HepG2 (cell line): ENCODE measurements around the gene PCBP1. TPM values are rescaled to one million over a fixed set of nuclear protein-coding genes. Genes with fewer than 3 reads are reported as not detected.

Experiments
- ARID3A ChIP-seq: IDR thresholded peaks from 2 replicates; pipeline ENCODE4 v1.6.1; 2012; ENCODE audit warnings: low read depth, low read length, improper control_type of control experiment
- CEBPB ChIP-seq: IDR thresholded peaks from 2 replicates; pipeline ENCODE4 v1.6.1; 2011; ENCODE audit warnings: low read depth, low read length, improper control_type of control experiment, borderline replicate concordance
- CTCF ChIP-seq: sonication (generic); formaldehyde crosslinking; IDR thresholded peaks from 2 replicates; pipeline ENCODE4 v1.5.0; 2020; ENCODE audit warnings: mild to moderate bottlenecking, missing genetic modification reagents, moderate library complexity
- DZIP1 ChIP-seq: sonication (generic); formaldehyde crosslinking; IDR thresholded peaks from 2 replicates; pipeline ENCODE4 v1.5.0; 2020; ENCODE audit warnings: mild to moderate bottlenecking, missing genetic modification reagents
- HOXA7 ChIP-seq: sonication (generic); formaldehyde crosslinking; IDR thresholded peaks from 2 replicates; pipeline ENCODE4 v1.8.1; 2022; ENCODE audit warnings: mild to moderate bottlenecking, missing genetic modification reagents, moderate library complexity
- POGK ChIP-seq: sonication (generic); formaldehyde crosslinking; conservative IDR thresholded peaks from 2 replicates; pipeline ENCODE4 v1.8.0; 2022; ENCODE audit warnings: mild to moderate bottlenecking, moderate library complexity, missing genetic modification reagents
- RAD21 ChIP-seq: fragments of 450-650 bp; formaldehyde crosslinking; IDR thresholded peaks from 2 replicates; pipeline ENCODE4 v1.5.0; 2020; ENCODE audit warnings: mild to moderate bottlenecking
- TAF15 ChIP-seq: fragments of 200-400 bp; formaldehyde crosslinking; IDR thresholded peaks from one replicate; pipeline ENCODE4 v1.6.1; 2018; ENCODE audit warnings: mild to moderate bottlenecking, low read depth, low read length; ENCODE audit not compliant: poor library complexity, severe bottlenecking
- THRA ChIP-seq: sonication (generic); formaldehyde crosslinking; IDR thresholded peaks from 2 replicates; pipeline ENCODE4 v1.4.0; 2020; ENCODE audit warnings: missing genetic modification reagents, borderline replicate concordance
- YEATS2 ChIP-seq: sonication (generic); formaldehyde crosslinking; IDR thresholded peaks from 2 replicates; pipeline ENCODE4 v1.4.0; 2020; ENCODE audit warnings: missing genetic modification reagents, borderline replicate concordance
- ZFYVE20 ChIP-seq: sonication (generic); formaldehyde crosslinking; IDR thresholded peaks from 2 replicates; pipeline ENCODE4 v1.8.0; 2023; ENCODE audit warnings: low read depth, mild to moderate bottlenecking, moderate library complexity, missing genetic modification reagents, borderline replicate concordance
- ZMAT5 ChIP-seq: sonication (generic); formaldehyde crosslinking; IDR thresholded peaks from 2 replicates; pipeline ENCODE4 v1.5.0; 2020; ENCODE audit warnings: mild to moderate bottlenecking, low read depth, missing genetic modification reagents, borderline replicate concordance
- ZNF33A ChIP-seq: sonication (generic); formaldehyde crosslinking; IDR thresholded peaks from 2 replicates; pipeline ENCODE4 v1.5.1; 2020; ENCODE audit warnings: missing genetic modification reagents, mild to moderate bottlenecking, moderate library complexity, borderline replicate concordance
- ZSCAN31 ChIP-seq: sonication (generic); formaldehyde crosslinking; IDR thresholded peaks from 2 replicates; pipeline ENCODE4 v1.5.0; 2020; ENCODE audit warnings: low read depth, mild to moderate bottlenecking, missing genetic modification reagents
- polyA plus RNA-seq, 8 experiments: library from polyadenylated mRNA; depleted of rRNA in 3 of 8; stranded (reverse) in 7 of 8; unstranded in 1 of 8; fragments of >200 nt; fragmentation: Illumina TruSeq in 4 of 8; extraction: Trizol in 4 of 8; gene quantifications; 2 replicates each; pipeline versions ENCODE4 v1.2.1 to v1.2.3, GENCODE V29; 2011 to 2016; ENCODE audit warnings: low read depth in 4 of 8, missing spikeins in 1 of 8, mixed read lengths in 1 of 8; ENCODE audit not compliant: insufficient read depth in 1 of 8
- total RNA-seq, 5 experiments: library from RNA; depleted of rRNA; stranded (reverse); fragments of >200 nt; fragmentation: Illumina TruSeq; extraction: Trizol; gene quantifications; 2 replicates each; pipeline ENCODE4 v1.2.3, GENCODE V29; 2016; ENCODE audit warnings: low read depth in 1 of 5

Gene PCBP1
- total and polyA plus RNA-seq, 2 of the 13 experiments (the other 11 are each of a cell fraction or from before 2014, with no cell fraction given) = 32.0 to 137 TPM

- peak; percentile 91 for TF ChIP-seq CTCF (CRISPR knock-in tag)
- TF ChIP-seq ZSCAN31 (CRISPR knock-in tag) = 0 out of 2 replicates have a peak, but pooled peaks have one; percentile 37
- peak; percentile 86 for TF ChIP-seq ARID3A
- no peak for TF ChIP-seq ZMAT5 (CRISPR knock-in tag)
- TF ChIP-seq POGK = 0 out of 2 replicates have a peak, but pooled peaks have one; percentile 40
- no peak for TF ChIP-seq TAF15
- TF ChIP-seq ZNF33A (CRISPR knock-in tag) = peak; percentile 71; the same call in 1 of the 2 replicates
- no peak for TF ChIP-seq DZIP1 (CRISPR knock-in tag)
- peak; percentile 55; the same call in 1 of the 2 replicates for TF ChIP-seq THRA (CRISPR knock-in tag)
- TF ChIP-seq HOXA7 (CRISPR knock-in tag) = no peak
- TF ChIP-seq ZFYVE20 (CRISPR knock-in tag) = no peak
- TF ChIP-seq RAD21 (CRISPR knock-in tag) = peak; percentile 85
- TF ChIP-seq YEATS2 (CRISPR knock-in tag) = peak; percentile 66; the same call in 1 of the 2 replicates
- TF ChIP-seq CEBPB = no peak
Observed at GRCh38 chr2:70070542-70071268, 16.6 kb upstream of the PCBP1 start (continued).
